ENCODE measurements around the gene PCED1A.

DNA sequence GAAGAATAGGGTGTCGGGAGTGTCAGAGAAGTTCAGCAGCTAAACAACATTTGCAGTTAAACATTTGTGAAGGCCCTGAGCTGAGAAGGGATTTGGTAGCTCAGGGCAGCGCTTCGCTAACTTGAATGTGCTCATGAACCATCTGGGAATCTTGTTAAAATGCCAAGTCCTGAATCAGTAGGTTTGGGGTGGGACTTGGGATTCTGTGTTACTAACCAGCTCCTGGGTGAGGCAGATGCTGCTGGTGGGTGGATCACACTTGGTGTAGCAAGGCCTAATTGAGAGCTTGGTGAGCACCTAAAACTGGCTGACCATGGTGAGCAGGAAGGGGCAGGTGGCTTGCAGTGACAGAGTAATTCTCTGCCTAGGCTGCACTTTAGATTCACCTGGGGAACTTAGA is 38.7 kb upstream of the PCED1A start:
- TF ChIP-seq POLR2A (IDR thresholded peaks at IDR 0.05; ENCODE audit: low read length) (no peak), GATA1 (IDR thresholded peaks at IDR 0.05; ENCODE audit: low read depth, low read length) (no peak)
